Measurements from ENCODE around the gene DNAJC13. TPM values are rescaled to one million over a fixed set of nuclear protein-coding genes. Genes with fewer than 3 reads are reported as not detected.
"Not testable (repeated sequence)": the region's sequence is repeated elsewhere in the genome, so short reads cannot be mapped to it uniquely, and the experiment has no call there.

Gene DNAJC13
- total RNA-seq, 1 experiment from 2014 or later: 28.5 TPM

DNA sequence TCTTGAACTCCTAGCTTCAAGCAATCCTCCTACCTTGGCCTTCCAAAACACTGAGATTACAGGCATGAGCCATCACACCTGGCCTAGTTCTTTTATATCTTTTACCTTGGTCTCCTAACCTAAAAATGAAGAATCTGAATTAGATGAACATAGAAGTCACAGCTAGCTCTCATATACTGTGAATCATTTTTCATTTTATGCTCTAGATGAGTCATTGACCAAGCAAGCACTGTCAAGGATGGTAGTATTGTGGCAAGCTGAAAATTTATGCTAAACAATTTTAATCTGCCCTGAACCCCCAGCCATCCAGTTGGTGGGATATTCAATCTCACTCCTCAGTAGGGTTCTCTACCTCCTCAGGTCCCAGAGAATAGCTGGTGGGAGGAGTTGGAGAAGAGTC lies 48.3 kb upstream of the DNAJC13 start:
- ChIA-PET CTCF (interaction anchor here (0.5 kb wide), 1 partner anchor 112 kb away, joined by 3 read pairs; no protein-coding TSS in a partner anchor), POLR2A (no interaction called here)
- Mint-ChIP-seq H3K9me3 (no peaks in the 10 kb centered on the region), H3K27me3 (ENCODE audit: low read depth) (no peaks in the 10 kb centered on the region), H3K36me3 (no peaks in the 10 kb centered on the region), H3K27ac (no peak overlapping the region), H3K4me3 (no peak overlapping the region), H3K4me1 (no peaks in the 10 kb centered on the region)
- no peak for DNase-seq (ENCODE audit: low spot score)
- TF ChIP-seq, protein P1, sequence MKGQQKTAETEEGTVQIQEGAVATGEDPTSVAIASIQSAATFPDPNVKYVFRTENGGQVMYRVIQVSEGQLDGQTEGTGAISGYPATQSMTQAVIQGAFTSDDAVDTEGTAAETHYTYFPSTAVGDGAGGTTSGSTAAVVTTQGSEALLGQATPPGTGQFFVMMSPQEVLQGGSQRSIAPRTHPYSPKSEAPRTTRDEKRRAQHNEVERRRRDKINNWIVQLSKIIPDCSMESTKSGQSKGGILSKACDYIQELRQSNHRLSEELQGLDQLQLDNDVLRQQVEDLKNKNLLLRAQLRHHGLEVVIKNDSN (CRISPR knock-in tag; IDR thresholded peaks at IDR 0.05): no peak
- TF ChIP-seq, protein P2, sequence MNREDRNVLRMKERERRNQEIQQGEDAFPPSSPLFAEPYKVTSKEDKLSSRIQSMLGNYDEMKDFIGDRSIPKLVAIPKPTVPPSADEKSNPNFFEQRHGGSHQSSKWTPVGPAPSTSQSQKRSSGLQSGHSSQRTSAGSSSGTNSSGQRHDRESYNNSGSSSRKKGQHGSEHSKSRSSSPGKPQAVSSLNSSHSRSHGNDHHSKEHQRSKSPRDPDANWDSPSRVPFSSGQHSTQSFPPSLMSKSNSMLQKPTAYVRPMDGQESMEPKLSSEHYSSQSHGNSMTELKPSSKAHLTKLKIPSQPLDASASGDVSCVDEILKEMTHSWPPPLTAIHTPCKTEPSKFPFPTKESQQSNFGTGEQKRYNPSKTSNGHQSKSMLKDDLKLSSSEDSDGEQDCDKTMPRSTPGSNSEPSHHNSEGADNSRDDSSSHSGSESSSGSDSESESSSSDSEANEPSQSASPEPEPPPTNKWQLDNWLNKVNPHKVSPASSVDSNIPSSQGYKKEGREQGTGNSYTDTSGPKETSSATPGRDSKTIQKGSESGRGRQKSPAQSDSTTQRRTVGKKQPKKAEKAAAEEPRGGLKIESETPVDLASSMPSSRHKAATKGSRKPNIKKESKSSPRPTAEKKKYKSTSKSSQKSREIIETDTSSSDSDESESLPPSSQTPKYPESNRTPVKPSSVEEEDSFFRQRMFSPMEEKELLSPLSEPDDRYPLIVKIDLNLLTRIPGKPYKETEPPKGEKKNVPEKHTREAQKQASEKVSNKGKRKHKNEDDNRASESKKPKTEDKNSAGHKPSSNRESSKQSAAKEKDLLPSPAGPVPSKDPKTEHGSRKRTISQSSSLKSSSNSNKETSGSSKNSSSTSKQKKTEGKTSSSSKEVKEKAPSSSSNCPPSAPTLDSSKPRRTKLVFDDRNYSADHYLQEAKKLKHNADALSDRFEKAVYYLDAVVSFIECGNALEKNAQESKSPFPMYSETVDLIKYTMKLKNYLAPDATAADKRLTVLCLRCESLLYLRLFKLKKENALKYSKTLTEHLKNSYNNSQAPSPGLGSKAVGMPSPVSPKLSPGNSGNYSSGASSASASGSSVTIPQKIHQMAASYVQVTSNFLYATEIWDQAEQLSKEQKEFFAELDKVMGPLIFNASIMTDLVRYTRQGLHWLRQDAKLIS (CRISPR knock-in tag; IDR thresholded peaks at IDR 0.05; ENCODE audit: borderline replicate concordance): no peak
- TF ChIP-seq NR3C1 (CRISPR knock-in tag; conservative IDR thresholded peaks at IDR 0.05; ENCODE audit: low read depth): no peak
- TF ChIP-seq ETV6 (CRISPR knock-in tag; IDR thresholded peaks at IDR 0.05): no peak
- TF ChIP-seq TP53 (CRISPR knock-in tag; IDR thresholded peaks at IDR 0.05): no peak
- TF ChIP-seq OVOL2 (CRISPR knock-in tag; IDR thresholded peaks at IDR 0.05; ENCODE audit: borderline replicate concordance): no peak
- TF ChIP-seq NFATC4 (CRISPR knock-in tag; IDR thresholded peaks at IDR 0.05): no peak
- no peak for TF ChIP-seq ZNF423 (CRISPR knock-in tag; IDR thresholded peaks at IDR 0.05)
- no peak for TF ChIP-seq HMGA2 (CRISPR knock-in tag; IDR thresholded peaks at IDR 0.05)
- TF ChIP-seq, protein P3, sequence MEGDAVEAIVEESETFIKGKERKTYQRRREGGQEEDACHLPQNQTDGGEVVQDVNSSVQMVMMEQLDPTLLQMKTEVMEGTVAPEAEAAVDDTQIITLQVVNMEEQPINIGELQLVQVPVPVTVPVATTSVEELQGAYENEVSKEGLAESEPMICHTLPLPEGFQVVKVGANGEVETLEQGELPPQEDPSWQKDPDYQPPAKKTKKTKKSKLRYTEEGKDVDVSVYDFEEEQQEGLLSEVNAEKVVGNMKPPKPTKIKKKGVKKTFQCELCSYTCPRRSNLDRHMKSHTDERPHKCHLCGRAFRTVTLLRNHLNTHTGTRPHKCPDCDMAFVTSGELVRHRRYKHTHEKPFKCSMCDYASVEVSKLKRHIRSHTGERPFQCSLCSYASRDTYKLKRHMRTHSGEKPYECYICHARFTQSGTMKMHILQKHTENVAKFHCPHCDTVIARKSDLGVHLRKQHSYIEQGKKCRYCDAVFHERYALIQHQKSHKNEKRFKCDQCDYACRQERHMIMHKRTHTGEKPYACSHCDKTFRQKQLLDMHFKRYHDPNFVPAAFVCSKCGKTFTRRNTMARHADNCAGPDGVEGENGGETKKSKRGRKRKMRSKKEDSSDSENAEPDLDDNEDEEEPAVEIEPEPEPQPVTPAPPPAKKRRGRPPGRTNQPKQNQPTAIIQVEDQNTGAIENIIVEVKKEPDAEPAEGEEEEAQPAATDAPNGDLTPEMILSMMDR (IDR thresholded peaks at IDR 0.05): no peak
- ATAC-seq: no peak

DNA sequence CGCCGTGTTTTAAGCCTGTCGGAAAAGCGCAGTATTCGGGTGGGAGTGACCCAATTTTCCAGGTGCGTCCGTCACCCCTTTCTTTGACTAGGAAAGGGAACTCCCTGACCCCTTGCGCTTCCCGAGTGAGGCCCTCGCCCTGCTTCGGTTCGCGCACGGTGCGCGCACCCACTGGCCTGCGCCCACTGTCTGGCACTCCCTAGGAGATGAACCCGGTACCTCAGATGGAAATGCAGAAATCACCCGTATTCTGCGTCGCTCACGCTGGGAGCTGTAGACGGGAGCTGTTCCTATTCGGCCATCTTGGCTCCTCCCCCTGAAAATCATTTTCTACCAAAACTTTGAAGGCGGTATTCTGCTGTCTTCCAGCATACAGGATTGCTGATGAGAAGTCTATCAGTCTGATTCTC lies 40.4 kb upstream of the DNAJC13 start:
- H3K4me1 Mint-ChIP-seq: peaks cover 51% of the 10 kb centered on the region
- CTCF ChIA-PET: interaction anchor here (1.1 kb wide), 1 partner anchor 12 kb away, joined by 3 read pairs; no protein-coding TSS in a partner anchor
- ATAC-seq; DNase-seq (ENCODE audit: low spot score); POLR2A ChIA-PET; H3K27me3 Mint-ChIP-seq (ENCODE audit: low read depth): not testable (repeated sequence)
- peak overlapping the region; percentile 88 for H3K27ac Mint-ChIP-seq
- peak overlapping the region; percentile 67 for H3K4me3 Mint-ChIP-seq
- peaks cover 24% of the 10 kb centered on the region for H3K36me3 Mint-ChIP-seq
- peaks cover 16% of the 10 kb centered on the region for H3K9me3 Mint-ChIP-seq

DNA sequence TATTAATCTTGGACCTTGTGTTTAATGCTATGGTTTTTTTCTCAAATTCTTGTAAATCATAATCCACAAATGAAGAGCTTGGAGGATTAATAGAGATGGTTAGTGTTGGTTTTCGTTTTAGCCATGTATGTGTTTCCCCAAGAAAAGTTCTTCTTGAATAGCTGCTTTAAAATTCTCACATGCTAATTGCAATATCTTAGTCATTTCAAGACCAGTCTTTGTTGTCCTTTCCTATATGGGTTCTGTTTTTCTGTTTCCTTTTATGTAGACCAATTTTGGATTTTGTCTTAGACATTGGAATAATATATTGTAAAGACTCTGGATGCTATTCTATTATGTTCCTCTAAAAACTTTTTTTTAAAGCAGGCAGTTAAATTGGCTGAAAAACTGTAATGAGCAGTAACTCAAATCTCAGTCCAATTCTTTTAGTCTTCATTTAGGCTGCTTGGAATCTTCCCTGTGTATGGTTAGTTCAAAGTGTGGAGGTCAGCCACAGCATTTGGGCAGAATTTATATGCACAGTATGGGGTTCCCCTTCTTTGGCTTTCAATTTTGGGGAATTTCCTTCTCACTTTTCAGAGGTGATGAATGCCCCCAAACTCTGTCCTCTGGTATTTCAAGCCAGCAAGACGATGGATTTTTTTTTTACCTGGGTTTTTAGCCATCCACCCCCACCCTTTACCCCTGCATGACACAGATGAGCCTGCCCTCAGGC lies 39.1 kb upstream of the DNAJC13 start:
- CTCF ChIA-PET: interaction anchor here (1.1 kb wide), 1 partner anchor 10 kb away, joined by 3 read pairs; no protein-coding TSS in a partner anchor
- peaks cover 16% of the 10 kb centered on the region for H3K9me3 Mint-ChIP-seq
- POLR2A ChIA-PET: no interaction called here
- no peak overlapping the region for H3K27ac Mint-ChIP-seq
- TF ChIP-seq ZNF671 (CRISPR knock-in tag; IDR thresholded peaks at IDR 0.05) (no peak), SMAD3 (CRISPR knock-in tag; IDR thresholded peaks at IDR 0.05; ENCODE audit: borderline replicate concordance) (no peak), TP53 (CRISPR knock-in tag; IDR thresholded peaks at IDR 0.05) (no peak), ZNF121 (CRISPR knock-in tag; IDR thresholded peaks at IDR 0.05) (no peak), IRF2 (CRISPR knock-in tag; IDR thresholded peaks at IDR 0.05; ENCODE audit: borderline replicate concordance, low read depth) (no peak)
- TF ChIP-seq, protein P3 (IDR thresholded peaks at IDR 0.05): no peak
- TF ChIP-seq, protein P4, sequence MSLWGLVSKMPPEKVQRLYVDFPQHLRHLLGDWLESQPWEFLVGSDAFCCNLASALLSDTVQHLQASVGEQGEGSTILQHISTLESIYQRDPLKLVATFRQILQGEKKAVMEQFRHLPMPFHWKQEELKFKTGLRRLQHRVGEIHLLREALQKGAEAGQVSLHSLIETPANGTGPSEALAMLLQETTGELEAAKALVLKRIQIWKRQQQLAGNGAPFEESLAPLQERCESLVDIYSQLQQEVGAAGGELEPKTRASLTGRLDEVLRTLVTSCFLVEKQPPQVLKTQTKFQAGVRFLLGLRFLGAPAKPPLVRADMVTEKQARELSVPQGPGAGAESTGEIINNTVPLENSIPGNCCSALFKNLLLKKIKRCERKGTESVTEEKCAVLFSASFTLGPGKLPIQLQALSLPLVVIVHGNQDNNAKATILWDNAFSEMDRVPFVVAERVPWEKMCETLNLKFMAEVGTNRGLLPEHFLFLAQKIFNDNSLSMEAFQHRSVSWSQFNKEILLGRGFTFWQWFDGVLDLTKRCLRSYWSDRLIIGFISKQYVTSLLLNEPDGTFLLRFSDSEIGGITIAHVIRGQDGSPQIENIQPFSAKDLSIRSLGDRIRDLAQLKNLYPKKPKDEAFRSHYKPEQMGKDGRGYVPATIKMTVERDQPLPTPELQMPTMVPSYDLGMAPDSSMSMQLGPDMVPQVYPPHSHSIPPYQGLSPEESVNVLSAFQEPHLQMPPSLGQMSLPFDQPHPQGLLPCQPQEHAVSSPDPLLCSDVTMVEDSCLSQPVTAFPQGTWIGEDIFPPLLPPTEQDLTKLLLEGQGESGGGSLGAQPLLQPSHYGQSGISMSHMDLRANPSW (CRISPR knock-in tag; conservative IDR thresholded peaks at IDR 0.05; ENCODE audit: low read depth): no peak
- TF ChIP-seq, protein P5, sequence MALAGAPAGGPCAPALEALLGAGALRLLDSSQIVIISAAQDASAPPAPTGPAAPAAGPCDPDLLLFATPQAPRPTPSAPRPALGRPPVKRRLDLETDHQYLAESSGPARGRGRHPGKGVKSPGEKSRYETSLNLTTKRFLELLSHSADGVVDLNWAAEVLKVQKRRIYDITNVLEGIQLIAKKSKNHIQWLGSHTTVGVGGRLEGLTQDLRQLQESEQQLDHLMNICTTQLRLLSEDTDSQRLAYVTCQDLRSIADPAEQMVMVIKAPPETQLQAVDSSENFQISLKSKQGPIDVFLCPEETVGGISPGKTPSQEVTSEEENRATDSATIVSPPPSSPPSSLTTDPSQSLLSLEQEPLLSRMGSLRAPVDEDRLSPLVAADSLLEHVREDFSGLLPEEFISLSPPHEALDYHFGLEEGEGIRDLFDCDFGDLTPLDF (CRISPR knock-in tag; IDR thresholded peaks at IDR 0.05): no peak
- TF ChIP-seq, protein P6, sequence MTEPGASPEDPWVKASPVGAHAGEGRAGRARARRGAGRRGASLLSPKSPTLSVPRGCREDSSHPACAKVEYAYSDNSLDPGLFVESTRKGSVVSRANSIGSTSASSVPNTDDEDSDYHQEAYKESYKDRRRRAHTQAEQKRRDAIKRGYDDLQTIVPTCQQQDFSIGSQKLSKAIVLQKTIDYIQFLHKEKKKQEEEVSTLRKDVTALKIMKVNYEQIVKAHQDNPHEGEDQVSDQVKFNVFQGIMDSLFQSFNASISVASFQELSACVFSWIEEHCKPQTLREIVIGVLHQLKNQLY (CRISPR knock-in tag; IDR thresholded peaks at IDR 0.05): no peak
- H3K4me1 Mint-ChIP-seq: peaks cover 61% of the 10 kb centered on the region
- DNase-seq (ENCODE audit: low spot score) (no peak), ATAC-seq (no peak)
- peaks cover 24% of the 10 kb centered on the region for H3K36me3 Mint-ChIP-seq
- no peaks in the 10 kb centered on the region for H3K27me3 Mint-ChIP-seq (ENCODE audit: low read depth)
- peak overlapping the region; percentile 67 for H3K4me3 Mint-ChIP-seq
